ENCODE data around the gene DNAH3.
A peak's percentile ranks its signal among the peaks of the same experiment; 100 is the strongest.
"Not testable (repeated sequence)": the region's sequence is repeated elsewhere in the genome, so short reads cannot be mapped to it uniquely, and the experiment has no call there.

The DNAH3 gene

GRCh38 chr16:20984019-20984418 lies 166.6 kb downstream of the DNAH3 start:
- no peak for DNase-seq

GRCh38 chr16:20976576-20976975 lies 174.1 kb downstream of the DNAH3 start:
- DNase-seq: no peak

GRCh38 chr16:20973201-20973600 lies 177.4 kb downstream of the DNAH3 start:
- DNase-seq: not testable (repeated sequence)

- no peak for DNase-seq
These were observed 179.2 kb downstream of the DNAH3 start for GRCh38 chr16:20971401-20971800.

GRCh38 chr16:20969386-20969785 lies 181.3 kb downstream of the DNAH3 start:
- DNase-seq: no peak

GRCh38 chr16:20968765-20969164 lies 181.9 kb downstream of the DNAH3 start:
- no peak for DNase-seq

GRCh38 chr16:20960899-20961298 lies 189.7 kb downstream of the DNAH3 start:
- DNase-seq: no peak

- no peak for DNase-seq
These were observed 193.5 kb downstream of the DNAH3 start for GRCh38 chr16:20957153-20957552.

GRCh38 chr16:20956319-20956718 lies 194.3 kb downstream of the DNAH3 start:
- DNase-seq: peak; percentile 34

GRCh38 chr16:20954574-20954973 lies 196.1 kb downstream of the DNAH3 start:
- no peak for DNase-seq

GRCh38 chr16:20952139-20952920 lies 198.3 kb downstream of the DNAH3 start:
- DNase-seq: peak; percentile 14

- no peak for DNase-seq
These were observed 200.4 kb downstream of the DNAH3 start for GRCh38 chr16:20950294-20950693.

GRCh38 chr16:20949660-20950059 lies 201.0 kb downstream of the DNAH3 start:
- DNase-seq: no peak

GRCh38 chr16:20948444-20948843 lies 202.2 kb downstream of the DNAH3 start:
- no peak for DNase-seq

GRCh38 chr16:20946015-20946629 lies 204.5 kb downstream of the DNAH3 start:
- no peak for DNase-seq

- not testable (repeated sequence) for DNase-seq
These were observed 205.1 kb downstream of the DNAH3 start for GRCh38 chr16:20945575-20945875.

- peak; percentile 25 for DNase-seq
These were observed 205.6 kb downstream of the DNAH3 start for GRCh38 chr16:20944861-20945574.

- no peak for DNase-seq
These were observed 208.4 kb downstream of the DNAH3 start for GRCh38 chr16:20942256-20942655.

- no peak for DNase-seq
These were observed 209.1 kb downstream of the DNAH3 start for GRCh38 chr16:20941636-20941926.

GRCh38 chr16:20940871-20941635 lies 209.6 kb downstream of the DNAH3 start:
- no peak for DNase-seq

- no peak for DNase-seq
These were observed 211.0 kb downstream of the DNAH3 start for GRCh38 chr16:20939611-20940010.

GRCh38 chr16:20938426-20938825 lies 212.2 kb downstream of the DNAH3 start:
- DNase-seq: peak; percentile 30

GRCh38 chr16:20937736-20938135 lies 212.9 kb downstream of the DNAH3 start:
- no peak for DNase-seq

- DNase-seq: no peak
These were observed 217.1 kb downstream of the DNAH3 start for GRCh38 chr16:20933589-20933988.
